HG02885 (cell line): Measurements from ENCODE around the gene PDE9A.

Experiments used
- ATAC-seq: cut with Tn5 transposase; IDR thresholded peaks from one replicate; pipeline ENCODE4 v1.9.1; 2021; ENCODE audit warnings: mild to moderate bottlenecking; ENCODE audit not compliant: unreplicated experiment, poor library complexity

The PDE9A gene

GRCh38 chr21:42733874-42734273, 80.5 kb downstream of the PDE9A start:
- no peak for ATAC-seq

DNA sequence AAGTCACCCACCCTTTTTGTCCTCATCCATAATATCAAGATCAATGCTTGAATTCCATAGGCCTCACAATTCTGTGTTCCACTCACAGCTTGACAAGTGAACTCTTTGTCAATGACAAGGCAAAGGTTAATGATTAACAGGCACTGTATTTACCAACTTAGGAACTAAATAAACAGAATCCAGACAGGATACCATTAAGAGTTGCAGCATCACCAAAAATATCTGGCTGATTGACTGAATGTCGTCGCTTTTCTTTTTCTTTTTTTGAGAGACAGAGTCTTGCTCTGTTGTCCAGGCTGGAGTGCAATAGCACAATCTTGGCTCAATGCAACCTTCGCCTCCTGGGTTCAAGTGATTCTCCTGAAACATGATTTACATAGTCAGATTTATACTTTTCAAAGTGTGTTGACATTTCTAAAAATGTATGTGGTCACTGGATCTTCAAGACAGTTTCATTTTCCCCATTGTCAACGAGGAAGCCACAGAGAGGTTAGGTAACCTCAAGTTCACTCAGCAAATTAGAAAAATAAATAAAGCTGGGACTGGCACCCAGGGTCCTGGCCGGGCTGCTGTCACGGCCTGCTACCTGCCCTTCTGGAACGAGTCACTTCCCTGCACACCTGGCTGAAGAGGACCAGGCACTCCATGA, 81.0 kb downstream of the PDE9A start:
- ATAC-seq = no peak

DNA sequence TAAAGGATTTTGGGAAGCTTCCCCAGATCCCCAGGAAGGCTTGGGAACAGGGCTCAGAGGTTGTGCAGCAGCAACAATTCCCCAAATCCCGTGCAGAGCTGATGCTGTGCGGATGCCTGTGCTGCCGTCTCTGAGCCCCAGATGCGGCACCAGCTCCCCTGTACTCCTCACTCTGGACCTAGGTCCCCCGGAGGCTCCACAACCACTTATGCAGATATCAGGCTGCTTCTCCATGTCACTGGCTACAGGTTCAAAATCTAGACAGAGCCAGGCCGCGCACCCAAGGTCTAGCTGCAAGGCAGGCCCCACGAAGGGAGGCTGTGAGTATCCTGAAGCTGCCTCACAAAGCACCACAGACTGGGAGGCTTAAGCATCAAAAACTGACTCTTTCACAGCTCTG, 81.6 kb downstream of the PDE9A start:
- no peak for ATAC-seq

GRCh38 chr21:42735944-42736343, 82.5 kb downstream of the PDE9A start:
- ATAC-seq = no peak

DNA sequence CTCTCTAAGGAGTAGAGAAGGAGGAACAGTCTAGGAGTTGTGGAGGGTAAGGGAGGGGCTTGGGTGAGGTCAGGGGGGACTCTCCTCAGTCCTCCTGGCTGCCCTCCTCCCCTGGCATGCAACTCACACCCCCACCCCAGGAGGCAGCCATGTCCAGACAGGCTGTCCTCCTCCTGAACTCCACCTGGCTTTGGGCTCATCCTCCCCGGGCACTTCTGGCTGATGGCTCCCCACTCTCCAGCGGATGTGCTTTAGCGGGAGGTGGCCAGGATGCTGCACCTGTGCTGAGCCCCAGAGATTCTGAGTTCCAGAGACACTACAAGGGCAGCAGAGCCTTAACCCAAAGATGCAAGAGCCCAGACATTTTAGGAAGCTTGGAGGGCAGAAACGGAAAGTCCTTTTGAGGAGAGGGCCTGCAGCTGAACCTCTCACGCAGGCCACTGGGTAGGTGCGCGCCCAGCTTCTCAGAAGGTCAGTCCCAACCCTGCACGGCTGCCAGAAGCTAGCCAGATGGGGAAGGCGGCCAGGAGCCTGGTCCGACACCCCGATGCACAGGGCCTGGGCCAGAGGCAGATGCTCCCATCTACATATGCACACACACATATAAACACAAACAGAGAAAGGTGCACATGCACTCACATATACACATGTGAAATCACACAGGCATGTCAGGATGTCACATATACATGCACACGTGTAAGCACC, 83.4 kb downstream of the PDE9A start:
- ATAC-seq = no peak

DNA sequence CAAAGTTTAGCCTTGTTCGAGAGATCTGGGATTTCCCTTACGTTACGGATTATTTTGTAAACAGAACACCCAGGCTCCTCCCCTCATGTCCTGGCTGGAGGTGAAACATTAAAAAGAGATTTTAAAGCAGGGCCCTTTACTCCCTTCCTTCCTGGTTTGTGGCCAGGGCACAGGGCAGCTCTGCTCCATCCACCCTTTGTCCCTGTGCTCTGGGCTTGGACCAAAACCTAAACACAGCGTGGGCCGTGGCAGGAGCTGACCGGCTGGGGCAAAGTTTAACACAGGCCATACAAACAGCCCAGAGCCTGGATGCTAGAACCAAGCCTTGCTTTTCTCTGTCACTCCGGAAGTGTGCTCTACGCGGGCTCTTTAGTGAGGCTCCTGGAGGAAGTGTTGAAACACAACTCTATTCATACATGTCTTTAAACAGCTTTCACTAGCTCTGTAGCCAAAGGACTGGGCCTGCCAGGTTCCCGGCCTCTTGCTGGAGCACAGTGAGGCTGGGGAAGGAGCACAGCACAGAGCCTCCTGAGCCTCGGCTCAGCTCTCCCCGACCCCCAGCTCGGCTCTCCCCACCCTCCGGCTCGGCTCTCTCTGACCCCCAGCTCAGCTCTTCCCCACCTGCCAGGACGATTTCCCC, 84.7 kb downstream of the PDE9A start:
- ATAC-seq = no peak

DNA sequence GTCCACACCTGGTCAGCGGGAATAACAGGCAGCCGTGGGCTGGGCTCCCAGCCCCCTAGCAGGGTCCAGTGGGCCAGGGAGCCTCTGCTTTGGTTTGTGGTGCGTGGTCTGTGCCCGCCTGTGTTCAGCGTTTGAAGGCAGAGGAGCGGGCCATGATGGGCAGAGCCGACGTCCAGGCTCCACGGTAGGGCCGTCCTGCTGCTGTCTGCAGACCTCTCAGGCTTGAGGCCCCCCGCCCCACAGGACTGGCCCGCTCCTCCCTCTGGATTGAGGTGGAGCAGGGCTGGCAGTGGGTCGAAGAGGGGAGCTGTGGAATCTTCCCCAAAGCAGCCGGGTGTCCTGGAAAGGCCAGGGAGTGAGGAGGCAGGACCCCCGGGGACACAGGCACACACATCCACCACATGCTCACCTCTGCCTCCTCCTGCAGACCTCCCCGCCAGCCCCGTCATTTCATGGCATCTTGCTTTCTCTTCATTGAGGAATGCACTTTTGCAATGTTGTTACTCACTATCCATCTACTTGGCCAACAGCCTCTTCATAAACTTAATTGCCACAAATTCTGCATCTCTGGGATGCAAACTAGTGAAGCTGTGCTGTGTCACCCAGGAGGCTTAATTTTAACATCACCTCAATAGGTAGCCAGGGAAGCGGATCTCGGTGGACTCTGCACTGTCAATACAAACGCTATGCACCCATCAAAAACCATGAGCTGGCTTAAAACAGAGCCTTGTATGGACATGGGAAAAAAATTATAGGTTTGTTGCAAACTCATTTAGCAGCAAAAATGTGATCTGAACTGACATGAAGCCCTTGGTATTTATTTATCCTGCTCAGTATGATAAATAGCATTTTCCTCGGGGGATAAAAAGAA, 85.9 kb downstream of the PDE9A start:
- no peak for ATAC-seq

GRCh38 chr21:42740405-42740909, 87.0 kb downstream of the PDE9A start:
- no peak for ATAC-seq

- no peak for ATAC-seq
Observed at GRCh38 chr21:42741066-42741465, 87.6 kb downstream of the PDE9A start.

GRCh38 chr21:42744520-42745445, 91.4 kb downstream of the PDE9A start:
- ATAC-seq = no peak

DNA sequence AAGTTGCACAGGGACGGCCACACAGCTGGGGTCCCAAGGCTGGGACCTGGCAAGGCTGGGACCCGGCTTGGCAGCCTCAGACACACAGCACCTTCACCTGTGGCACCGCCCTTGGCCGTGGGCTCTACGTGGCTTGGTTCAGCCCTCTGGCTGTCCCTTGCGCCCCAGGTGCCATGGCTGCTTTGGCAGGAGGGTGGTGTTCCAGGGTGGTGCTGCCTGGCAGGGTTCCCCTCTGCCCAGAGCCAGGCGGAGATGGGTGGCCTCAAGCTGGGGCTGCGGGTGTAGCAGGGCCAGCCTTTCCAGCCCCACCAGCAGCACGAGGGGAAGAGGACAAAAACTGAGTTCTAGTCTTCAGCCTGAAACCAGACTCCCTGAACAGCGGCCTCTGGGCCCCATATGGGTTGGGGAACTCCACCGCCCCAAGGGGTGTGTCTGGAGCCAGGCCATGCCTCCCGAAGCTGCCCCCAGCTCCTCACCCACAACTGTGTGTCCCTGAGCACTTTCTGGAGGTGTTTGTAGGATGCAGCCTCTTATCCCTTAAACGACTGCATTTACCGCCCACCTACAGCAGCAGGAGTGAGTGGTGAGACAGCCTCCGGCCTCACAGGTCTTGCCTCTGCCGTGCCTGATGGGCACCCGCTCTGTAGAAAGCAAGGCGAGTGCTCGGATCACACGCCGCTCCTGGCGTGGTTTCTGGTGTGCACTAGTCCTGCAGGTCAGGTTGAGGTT, 92.3 kb downstream of the PDE9A start:
- no peak for ATAC-seq

DNA sequence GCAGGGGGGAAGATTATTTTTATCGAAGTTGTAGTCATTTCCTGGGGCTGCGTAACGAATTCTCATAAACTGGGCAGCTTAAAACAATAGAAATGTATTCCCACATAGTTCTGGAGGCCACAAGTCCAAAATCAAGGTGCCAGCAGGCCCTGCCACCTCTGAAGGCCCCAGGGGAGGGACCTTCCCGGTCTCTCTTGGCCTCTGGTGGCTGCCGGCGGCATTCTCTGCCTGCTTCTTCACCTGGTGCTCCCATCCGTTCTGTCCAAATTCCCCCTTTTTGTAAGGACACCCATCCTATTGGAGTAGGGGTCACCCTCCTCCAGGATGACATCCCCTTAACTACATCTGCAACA, 92.8 kb downstream of the PDE9A start:
- no peak for ATAC-seq

DNA sequence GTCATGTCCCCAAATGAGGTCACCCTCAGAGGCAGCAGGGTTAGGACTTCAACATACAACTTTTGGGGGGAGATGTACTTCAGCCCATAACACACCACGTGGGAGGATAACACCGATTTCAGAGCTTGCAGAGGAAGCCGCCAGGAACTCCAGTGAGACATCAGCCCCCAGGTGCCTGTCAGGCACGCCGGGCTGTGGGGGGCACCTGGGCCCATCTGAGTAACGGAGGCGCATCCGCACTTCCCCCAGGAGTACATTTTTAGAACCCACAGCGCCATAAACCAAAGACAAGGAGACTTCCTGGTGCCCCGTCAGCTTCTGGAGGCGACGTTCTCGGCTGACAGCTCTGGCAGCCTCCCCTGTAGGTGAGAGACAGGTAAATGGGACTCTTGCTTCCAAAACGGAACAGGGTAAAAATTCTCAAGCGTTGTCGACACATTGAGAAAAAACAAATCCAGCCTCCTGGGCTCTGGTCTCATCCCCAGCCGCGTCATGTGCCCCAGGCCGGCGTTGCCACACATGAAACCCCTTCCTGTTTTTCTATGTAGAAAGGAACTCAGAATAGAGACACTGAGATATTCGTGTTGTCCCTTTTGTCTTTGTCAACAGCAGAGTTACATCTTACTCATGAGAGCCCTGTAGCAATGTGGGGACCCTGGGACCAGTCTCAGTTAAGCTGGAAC, 93.3 kb downstream of the PDE9A start:
- ATAC-seq = no peak

- ATAC-seq = no peak
Observed at GRCh38 chr21:42747276-42747701, 93.9 kb downstream of the PDE9A start.

DNA sequence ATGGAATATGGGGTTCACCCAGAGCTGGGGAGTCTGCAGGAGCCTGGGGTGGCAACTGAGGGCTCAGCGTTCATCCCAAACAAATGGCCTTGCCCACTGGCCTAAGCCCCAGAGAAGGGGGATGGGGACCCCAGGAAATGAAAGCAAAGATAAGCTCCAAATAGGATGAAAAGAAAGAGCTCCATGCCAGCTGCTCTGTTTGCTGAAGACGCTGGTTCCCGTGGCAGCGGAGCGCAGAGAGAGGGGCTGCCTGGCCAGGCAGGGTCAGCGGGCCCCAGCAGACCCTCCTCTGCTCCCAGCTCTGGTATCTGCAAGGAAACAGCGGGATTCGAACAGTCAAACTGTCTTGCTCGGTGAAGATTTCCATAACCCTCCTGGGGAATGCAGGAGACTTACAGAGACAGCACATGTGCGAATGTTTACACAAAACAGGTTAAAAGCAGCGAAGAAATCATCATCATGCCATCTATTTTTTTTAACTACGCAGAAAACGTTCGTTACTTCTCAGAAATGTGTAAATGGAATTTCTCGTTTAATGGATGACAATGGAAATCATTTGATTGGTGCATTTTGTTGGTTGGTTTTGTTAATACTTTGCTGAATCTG, 94.4 kb downstream of the PDE9A start:
- no peak for ATAC-seq

DNA sequence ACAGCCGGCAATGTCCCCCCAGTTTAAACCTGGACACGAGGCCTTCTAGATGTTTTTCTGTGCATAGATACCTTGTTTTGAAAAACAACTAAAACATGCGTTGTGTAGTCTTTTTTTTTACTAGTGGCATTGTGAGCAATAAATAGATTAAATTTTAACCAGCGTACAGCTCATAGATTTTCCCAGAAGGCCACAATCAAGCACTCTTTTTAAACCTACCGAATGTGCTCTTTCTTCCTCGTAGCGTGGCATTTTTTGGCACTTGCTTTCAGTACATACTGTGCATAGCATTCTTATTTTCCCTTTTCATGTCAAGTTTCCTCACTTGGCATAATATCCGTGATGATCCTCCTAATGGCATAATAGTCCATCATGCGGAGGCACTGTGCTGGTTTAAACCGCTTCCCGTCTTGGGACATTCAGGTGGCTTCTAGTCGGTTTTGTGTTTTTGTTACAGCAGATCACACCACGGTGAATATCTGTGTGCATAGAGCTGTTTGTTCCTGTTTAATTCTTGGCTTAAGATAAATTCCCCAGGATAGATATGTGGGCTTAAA, 95.3 kb downstream of the PDE9A start:
- ATAC-seq = no peak

- ATAC-seq = no peak
Observed at GRCh38 chr21:42750737-42751530, 97.5 kb downstream of the PDE9A start.
